ENCODE measurements around the gene BDKRB2.

BDKRB2 gene

GRCh38 chr14:96272777-96273473 lies 68.3 kb downstream of the BDKRB2 start:
- no peak for DNase-seq (ENCODE audit: low spot score)

GRCh38 chr14:96273629-96274028 lies 69.0 kb downstream of the BDKRB2 start:
- no peak for DNase-seq (ENCODE audit: low spot score)

- DNase-seq (ENCODE audit: low spot score) = no peak
Measured at GRCh38 chr14:96274122-96274521, 69.5 kb downstream of the BDKRB2 start.

DNA sequence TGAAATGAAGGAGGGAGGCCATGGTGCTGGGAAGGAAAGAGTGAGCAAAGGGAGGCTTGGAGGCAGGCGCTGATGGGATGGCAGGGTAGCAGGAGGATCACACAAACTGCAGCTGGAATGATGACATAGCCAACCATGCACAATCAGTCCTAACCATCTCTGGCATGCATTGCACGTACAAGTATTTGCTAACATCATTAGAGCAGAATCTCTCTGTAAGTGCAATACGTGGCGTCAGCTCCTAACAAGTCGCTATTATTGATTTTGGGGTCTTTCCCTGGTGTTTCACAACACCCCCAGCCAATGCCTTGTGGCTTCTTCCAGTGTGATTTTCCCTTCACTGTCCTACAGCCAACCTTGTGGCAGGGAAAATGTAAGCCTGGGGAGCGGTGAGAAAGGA lies 69.9 kb downstream of the BDKRB2 start:
- peak; percentile 84 for DNase-seq (ENCODE audit: low spot score)

- DNase-seq (ENCODE audit: low spot score) = peak; percentile 73
Measured at GRCh38 chr14:96275177-96276112, 70.8 kb downstream of the BDKRB2 start.

DNA sequence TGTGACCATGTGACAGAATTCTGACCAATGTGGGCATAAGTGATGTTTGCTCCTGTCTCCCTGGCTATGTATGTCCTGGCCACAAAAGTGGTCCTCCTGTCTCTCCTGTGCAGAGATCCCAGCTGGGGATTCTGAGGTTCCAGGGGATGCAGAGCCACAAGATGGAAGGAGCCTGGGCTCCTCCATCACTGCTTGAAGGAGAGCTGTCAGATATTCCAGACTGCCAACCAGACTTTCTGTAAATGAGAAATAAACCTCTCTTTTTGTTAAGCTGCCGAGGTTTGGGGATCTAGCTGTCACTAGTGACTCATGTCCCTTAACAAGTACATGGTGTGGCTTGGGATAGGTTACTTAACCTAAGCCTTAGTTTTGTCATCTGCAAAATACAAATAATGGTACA lies 73.3 kb downstream of the BDKRB2 start:
- no peak for DNase-seq (ENCODE audit: low spot score)

- DNase-seq (ENCODE audit: low spot score) = no peak
Measured at GRCh38 chr14:96279564-96279963, 74.9 kb downstream of the BDKRB2 start.

DNA sequence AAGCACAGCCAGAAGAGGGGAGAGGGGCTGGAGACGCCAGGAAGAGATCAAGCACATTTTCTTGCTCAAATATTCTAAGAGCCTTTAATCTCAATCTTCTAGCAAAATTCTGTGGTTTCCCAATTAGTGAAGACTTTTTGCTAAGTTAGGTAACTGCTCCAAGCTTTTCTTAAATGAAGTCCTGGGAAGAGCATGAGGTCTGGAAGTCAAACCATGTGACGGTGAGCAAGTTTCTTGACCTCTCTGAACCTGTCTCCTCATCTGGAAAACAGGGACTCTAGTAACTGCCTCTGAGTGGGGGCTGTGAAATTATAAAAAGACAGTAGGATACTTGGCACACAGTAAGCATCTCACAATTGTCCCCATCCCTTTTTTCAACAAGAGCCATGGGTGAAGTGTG lies 75.5 kb downstream of the BDKRB2 start:
- DNase-seq (ENCODE audit: low spot score) = no peak

- DNase-seq (ENCODE audit: low spot score) = peak; percentile 22
Measured at GRCh38 chr14:96281486-96281885, 76.8 kb downstream of the BDKRB2 start.

DNA sequence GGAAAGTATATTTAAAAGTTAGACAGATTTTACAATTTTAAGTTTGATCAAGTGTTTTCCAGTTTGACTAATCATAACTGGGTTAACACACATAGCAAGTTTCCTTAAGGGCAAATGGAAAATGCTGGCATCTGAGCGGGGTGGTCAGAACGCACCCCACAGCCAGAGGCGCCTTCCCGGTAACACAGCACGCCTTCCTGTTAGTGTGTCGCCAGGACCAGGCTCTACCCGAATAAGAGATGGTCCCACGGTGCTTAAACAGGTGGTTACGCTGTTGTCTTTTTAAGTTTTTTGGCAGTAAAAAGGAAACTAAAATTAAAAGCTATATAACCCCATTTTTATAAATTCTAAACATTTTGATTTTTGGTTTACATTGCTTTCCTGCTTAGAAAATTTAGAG lies 79.4 kb downstream of the BDKRB2 start:
- DNase-seq (ENCODE audit: low spot score) = no peak

DNA sequence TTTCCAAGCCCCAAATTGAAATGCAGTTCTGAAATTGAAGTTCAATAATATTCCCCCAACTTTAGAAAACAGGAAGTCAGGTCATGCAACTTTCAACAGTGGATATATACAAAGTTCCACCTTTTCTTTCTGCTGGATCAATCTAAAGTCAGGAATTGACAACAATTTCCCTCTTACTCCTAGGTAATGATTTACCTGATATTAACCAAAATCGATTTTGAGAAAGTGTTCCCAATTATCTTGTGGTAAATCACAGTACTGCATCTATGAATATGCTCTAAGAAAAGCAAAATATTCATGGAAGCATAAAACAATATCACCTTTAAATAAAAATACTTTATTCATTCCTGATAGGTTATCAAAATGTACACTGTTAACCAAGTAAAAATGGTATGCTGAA lies 79.8 kb downstream of the BDKRB2 start:
- DNase-seq (ENCODE audit: low spot score) = no peak

- no peak for DNase-seq (ENCODE audit: low spot score)
Measured at GRCh38 chr14:96285667-96286066, 81.0 kb downstream of the BDKRB2 start.

DNA sequence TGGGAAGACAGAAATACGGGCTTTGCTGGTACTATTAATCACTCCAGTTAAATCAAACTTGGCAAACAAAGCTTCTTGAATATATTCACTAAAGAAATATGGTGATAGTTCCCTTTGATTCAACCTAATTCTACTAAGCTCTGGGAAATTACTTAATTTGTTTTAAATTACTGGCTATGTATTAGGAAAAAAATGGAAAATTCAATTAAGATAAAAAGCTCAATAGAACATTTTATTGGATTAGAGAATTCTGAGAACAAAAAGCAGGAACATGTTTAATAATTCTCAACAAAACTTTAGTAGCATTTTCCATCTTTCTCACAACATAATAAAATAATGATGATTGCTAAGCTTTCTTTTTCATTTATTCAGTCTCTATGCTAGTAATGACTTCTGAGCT lies 81.6 kb downstream of the BDKRB2 start:
- DNase-seq (ENCODE audit: low spot score) = no peak

- no peak for DNase-seq (ENCODE audit: low spot score)
Measured at GRCh38 chr14:96287856-96288255, 83.2 kb downstream of the BDKRB2 start.

Measured in pons (tissue), 1 donor.